Measurements from ENCODE around the gene CREBL2. TPM values are rescaled to one million over a fixed set of nuclear protein-coding genes. Genes with fewer than 3 reads are reported as not detected.

The CREBL2 gene
- total and polyA plus RNA-seq, 2 of the 13 experiments (the other 11 are each of a cell fraction or from before 2014, with no cell fraction given) = 6.9 to 8.4 TPM

- TF ChIP-seq ZNF318 (CRISPR knock-in tag; IDR thresholded peaks at IDR 0.05) (no peak; the same call in 1 of the 2 replicates), DRAP1 (CRISPR knock-in tag; IDR thresholded peaks at IDR 0.05) (peak; percentile 78), NFRKB (IDR thresholded peaks at IDR 0.05) (no peak), ELF1 (CRISPR knock-in tag; IDR thresholded peaks at IDR 0.05) (peak; percentile 74), CERS6 (CRISPR knock-in tag; IDR thresholded peaks at IDR 0.05) (no peak), ZNF749 (CRISPR knock-in tag; IDR thresholded peaks at IDR 0.05; ENCODE audit: borderline replicate concordance) (no peak), ZNF20 (CRISPR knock-in tag; IDR thresholded peaks at IDR 0.05) (no peak), ZNF782 (CRISPR knock-in tag; IDR thresholded peaks at IDR 0.05; ENCODE audit: borderline replicate concordance) (peak; percentile 88; the same call in 1 of the 2 replicates), SMYD3 (CRISPR knock-in tag; IDR thresholded peaks at IDR 0.05) (peak; percentile 55; the same call in 1 of the 2 replicates), HNRNPK (IDR thresholded peaks at IDR 0.05; ENCODE audit: low read depth, low read length, poor library complexity, severe bottlenecking) (no peak), ZNF800 (CRISPR knock-in tag; IDR thresholded peaks at IDR 0.05) (no peak), TEF (CRISPR knock-in tag; IDR thresholded peaks at IDR 0.05) (no peak), MAFG (CRISPR knock-in tag; IDR thresholded peaks at IDR 0.05) (no peak), BORCS8-MEF2B (CRISPR knock-in tag; IDR thresholded peaks at IDR 0.05) (no peak; the same call in none of the 2 replicates)
Measured at GRCh38 chr12:12611512-12612306, at the start of gene CREBL2 (continued).

Data from HepG2 (cell line).